GM13977 (cell line): ENCODE data around the gene CASTOR1.
A peak's percentile ranks its signal among the peaks of the same experiment; 100 is the strongest.
"Not testable (repeated sequence)": the region's sequence is repeated elsewhere in the genome, so short reads cannot be mapped to it uniquely, and the experiment has no call there.

Source experiments
- DNase-seq: peaks from one replicate; pipeline ENCODE4 v3.0.0; 2012; ENCODE audit warnings: low spot score
- CTCF ChIP-seq: IDR thresholded peaks from 2 replicates; pipeline ENCODE4 v1.5.1; 2012; ENCODE audit warnings: mild to moderate bottlenecking, control low read depth; ENCODE audit not compliant: insufficient read depth; ENCODE audit errors: extremely low read depth, missing control alignments
- in situ Hi-C: fragments of 300-500 bp; cut with MboI; formaldehyde crosslinking; loops from one replicate; pipeline ENCODE4 v1.12.0; 2022; ENCODE audit warnings: low sequenced_read_pairs, low pct_unique_long_range_greater_than_20kb, mixed read lengths, inconsistent platforms; ENCODE audit not compliant: unreplicated experiment

The CASTOR1 gene

GRCh38 chr22:30289141-30289979 is at the start of gene CASTOR1:
CASTOR1 (minus strand) TSS chr22:30289505; CDS start chr22:30289497, 8 bp downstream.
- TF ChIP-seq CTCF: no peak
- in situ Hi-C loops: loop anchor here (10.0 kb wide), 1 partner anchor 95 kb away; the partner anchor contains the start of gene RNF215
- DNase-seq: peak; percentile 99

GRCh38 chr22:30338802-30339201 is 49.5 kb upstream of the CASTOR1 start:
- in situ Hi-C loops: no loop called here

GRCh38 chr22:30338341-30338740 is 49.0 kb upstream of the CASTOR1 start:
- in situ Hi-C loops, DNase-seq: not testable (repeated sequence)

More at GRCh38 chr22:30338802-30339201, 49.5 kb upstream of the CASTOR1 start:
- TF ChIP-seq CTCF: no peak
- DNase-seq: no peak

- no peak for DNase-seq
- in situ Hi-C loops: no loop called here
- no peak for TF ChIP-seq CTCF
Measured at GRCh38 chr22:30337461-30337778, 48.1 kb upstream of the CASTOR1 start.

- DNase-seq: no peak
- in situ Hi-C loops: no loop called here
- no peak for TF ChIP-seq CTCF
Measured at GRCh38 chr22:30336752-30337460, 47.6 kb upstream of the CASTOR1 start.

- in situ Hi-C loops: no loop called here
- DNase-seq: no peak
- no peak for TF ChIP-seq CTCF
Measured at GRCh38 chr22:30335236-30335635, 45.9 kb upstream of the CASTOR1 start.

- no peak for TF ChIP-seq CTCF
- in situ Hi-C loops: no loop called here
- no peak for DNase-seq
Measured at GRCh38 chr22:30334646-30335045, 45.3 kb upstream of the CASTOR1 start.
